GM19193 (cell line): ENCODE measurements around the gene CLOCK.

Source experiments
- POLR2A ChIP-seq: IDR thresholded peaks from 4 replicates; pipeline ENCODE4 v1.6.1; 2011; ENCODE audit not compliant: insufficient read depth, insufficient read length; ENCODE audit errors: extremely low read depth

The CLOCK gene

GRCh38 chr4:55447831-55448230, 98.9 kb downstream of the CLOCK start:
- no peak for TF ChIP-seq POLR2A

GRCh38 chr4:55447108-55447708, 99.5 kb downstream of the CLOCK start:
- no peak for TF ChIP-seq POLR2A

- no peak for TF ChIP-seq POLR2A
Measured at GRCh38 chr4:55446578-55446922, 100.2 kb downstream of the CLOCK start.

- no peak for TF ChIP-seq POLR2A
Measured at GRCh38 chr4:55445921-55446577, 100.7 kb downstream of the CLOCK start.

- no peak for TF ChIP-seq POLR2A
Measured at GRCh38 chr4:55444827-55445226, 101.9 kb downstream of the CLOCK start.

GRCh38 chr4:55442541-55442940, 104.2 kb downstream of the CLOCK start:
- no peak for TF ChIP-seq POLR2A

- no peak for TF ChIP-seq POLR2A
Measured at GRCh38 chr4:55440786-55441185, 105.9 kb downstream of the CLOCK start.

- TF ChIP-seq POLR2A = no peak
Measured at GRCh38 chr4:55439023-55439422, 107.7 kb downstream of the CLOCK start.

- no peak for TF ChIP-seq POLR2A
Measured at GRCh38 chr4:55438314-55438713, 108.4 kb downstream of the CLOCK start.

GRCh38 chr4:55437823-55438222, 108.9 kb downstream of the CLOCK start:
- TF ChIP-seq POLR2A = no peak

- no peak for TF ChIP-seq POLR2A
Measured at GRCh38 chr4:55437356-55437796, 109.3 kb downstream of the CLOCK start.

- no peak for TF ChIP-seq POLR2A
Measured at GRCh38 chr4:55435141-55435841, 111.4 kb downstream of the CLOCK start.

GRCh38 chr4:55431710-55432336, 114.9 kb downstream of the CLOCK start:
- no peak for TF ChIP-seq POLR2A

GRCh38 chr4:55424791-55425190, 121.9 kb downstream of the CLOCK start:
- TF ChIP-seq POLR2A = no peak

- no peak for TF ChIP-seq POLR2A
Measured at GRCh38 chr4:55416176-55416575, 130.5 kb downstream of the CLOCK start.
